Cardiac muscle cell (in vitro differentiated cells and primary cell): ENCODE data around the gene JARID2. TPM values are rescaled to one million over a fixed set of nuclear protein-coding genes. Genes with fewer than 3 reads are reported as not detected.

Experiments
- DNase-seq, 2 donors: peaks; one replicate each; pipeline versions ENCODE4 v3.0.0 to v3.0.0-alpha.2; 2010 to 2017; ENCODE audit warnings: low read depth in 1 of 2, low spot score in 1 of 2
- H3K27ac ChIP-seq: fragments of 200-600 bp; sonication (generic); 2 replicates; pipeline ENCODE4 v1.5.1; 2016
- H3K27me3 ChIP-seq: fragments of 200-600 bp; sonication (generic); 2 replicates; pipeline ENCODE4 v1.6.0; 2016; ENCODE audit warnings: control low read depth
- H3K36me3 ChIP-seq: fragments of 200-600 bp; sonication (generic); 2 replicates; pipeline ENCODE4 v1.5.1; 2016; ENCODE audit warnings: control low read depth
- H3K4me1 ChIP-seq: fragments of 200-600 bp; sonication (generic); 2 replicates; pipeline ENCODE4 v1.8.1; 2017; ENCODE audit warnings: low read depth, mild to moderate bottlenecking, mixed run types
- H3K4me3 ChIP-seq: fragments of 200-600 bp; sonication (generic); 2 replicates; pipeline ENCODE4 v1.5.1; 2016; ENCODE audit warnings: mild to moderate bottlenecking
- H3K9me3 ChIP-seq: fragments of 200-600 bp; sonication (generic); 2 replicates; pipeline ENCODE4 v1.5.1; 2017; ENCODE audit warnings: low read depth, mild to moderate bottlenecking, control low read depth
- CTCF ChIP-seq: IDR thresholded peaks from 2 replicates; pipeline ENCODE4 v1.5.1; 2012; ENCODE audit warnings: low read depth, mild to moderate bottlenecking, low read length
- polyA plus RNA-seq: library from polyadenylated mRNA; unstranded; fragments of >200 nt; fragmentation: Nextera tagmentation; extraction: Ambion mirVana; gene quantifications from 2 replicates; pipeline ENCODE4 v1.2.1, GENCODE V29; 2016
- total RNA-seq: library from RNA; depleted of rRNA; stranded (reverse); fragments of >200 nt; gene quantifications from 2 replicates; pipeline ENCODE4 v1.2.3, GENCODE V29; 2016

The JARID2 gene
- total and polyA plus RNA-seq, 2 experiments from 2014 or later = 9.7 to 26.4 TPM

- no peaks in the 10 kb centered on the region for H3K9me3 ChIP-seq
- no peak overlapping the region for H3K27ac ChIP-seq
- peaks cover 4% of the 10 kb centered on the region for H3K4me1 ChIP-seq
- H3K27me3 ChIP-seq = no peaks in the 10 kb centered on the region
- H3K4me3 ChIP-seq = no peak overlapping the region
- H3K36me3 ChIP-seq = peaks cover 13% of the 10 kb centered on the region
- no peak for TF ChIP-seq CTCF
- DNase-seq = no peak
Measured at GRCh38 chr6:15524861-15525401, 279.1 kb downstream of the JARID2 start.

- Histone ChIP-seq H3K9me3 (no peaks in the 10 kb centered on the region), H3K36me3 (peaks cover 10% of the 10 kb centered on the region), H3K4me3 (no peak overlapping the region), H3K27me3 (no peaks in the 10 kb centered on the region), H3K27ac (no peak overlapping the region), H3K4me1 (peaks cover 4% of the 10 kb centered on the region)
- no peak for DNase-seq
- no peak for TF ChIP-seq CTCF
Measured at GRCh38 chr6:15526212-15526701, 280.4 kb downstream of the JARID2 start.

- Histone ChIP-seq H3K36me3 (peaks cover 5% of the 10 kb centered on the region), H3K4me3 (no peak overlapping the region), H3K4me1 (peaks cover 4% of the 10 kb centered on the region), H3K9me3 (no peaks in the 10 kb centered on the region), H3K27me3 (no peaks in the 10 kb centered on the region), H3K27ac (no peak overlapping the region)
- DNase-seq = no peak
- TF ChIP-seq CTCF = no peak
Measured at GRCh38 chr6:15527838-15528617, 282.2 kb downstream of the JARID2 start.

- no peak for DNase-seq
- peaks cover 4% of the 10 kb centered on the region for H3K4me1 ChIP-seq
- TF ChIP-seq CTCF = no peak
Measured at GRCh38 chr6:15528870-15529269, 283.0 kb downstream of the JARID2 start.

GRCh38 chr6:15530411-15530810, 284.5 kb downstream of the JARID2 start:
- no peak overlapping the region for H3K4me3 ChIP-seq
- no peaks in the 10 kb centered on the region for H3K9me3 ChIP-seq
- H3K27me3 ChIP-seq = no peaks in the 10 kb centered on the region
- no peak overlapping the region for H3K27ac ChIP-seq
- no peaks in the 10 kb centered on the region for H3K36me3 ChIP-seq
- peaks cover 4% of the 10 kb centered on the region for H3K4me1 ChIP-seq
- TF ChIP-seq CTCF = no peak
- no peak for DNase-seq

More at GRCh38 chr6:15528870-15529269, 283.0 kb downstream of the JARID2 start:
- Histone ChIP-seq H3K27ac (no peak overlapping the region), H3K27me3 (no peaks in the 10 kb centered on the region), H3K36me3 (peaks cover 4% of the 10 kb centered on the region), H3K9me3 (no peaks in the 10 kb centered on the region), H3K4me3 (no peak overlapping the region)
